Fibroblast of skin of back (primary cell): ENCODE data around the gene KCND2.
A peak's percentile ranks its signal among the peaks of the same experiment; 100 is the strongest.

Experiments
- DNase-seq: peaks from one replicate; pipeline ENCODE4 v3.0.0-alpha.2; 2013

Gene KCND2

DNA sequence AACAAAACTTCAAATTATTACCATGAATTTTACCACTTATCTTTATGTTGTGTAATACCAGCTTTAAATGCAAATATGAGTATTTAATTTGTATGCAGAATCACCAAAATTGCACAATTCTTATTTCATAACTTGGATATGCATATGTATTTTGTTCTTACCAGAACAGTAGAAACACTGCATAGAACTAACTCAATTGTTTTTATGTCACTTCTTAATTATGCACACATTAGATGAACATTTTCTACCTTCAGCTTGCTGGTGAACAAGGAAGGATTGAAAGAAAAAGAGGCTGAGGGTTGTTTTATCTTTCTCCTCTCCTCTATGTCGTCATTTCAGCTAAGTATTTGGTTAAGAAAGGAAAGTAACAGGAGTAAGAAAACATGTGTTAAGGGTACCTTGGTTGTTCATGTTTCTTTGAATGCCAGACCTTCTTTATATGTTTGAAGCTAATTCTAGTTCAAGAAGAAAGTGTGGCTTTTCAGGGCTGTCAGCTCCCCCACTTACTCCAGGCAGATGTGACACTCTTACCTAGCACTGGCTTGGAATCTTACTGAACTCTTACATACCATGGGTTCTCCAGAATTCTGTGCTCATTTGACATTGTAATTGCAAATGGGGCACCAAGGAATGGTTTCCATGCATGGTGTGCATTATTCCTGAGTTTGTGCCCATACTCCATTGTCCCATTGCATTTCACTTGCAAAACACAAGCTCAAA, 436.4 kb downstream of the KCND2 start:
- no peak for DNase-seq

GRCh38 chr7:120709972-120710320, 437.0 kb downstream of the KCND2 start:
- DNase-seq: peak; percentile 2

DNA sequence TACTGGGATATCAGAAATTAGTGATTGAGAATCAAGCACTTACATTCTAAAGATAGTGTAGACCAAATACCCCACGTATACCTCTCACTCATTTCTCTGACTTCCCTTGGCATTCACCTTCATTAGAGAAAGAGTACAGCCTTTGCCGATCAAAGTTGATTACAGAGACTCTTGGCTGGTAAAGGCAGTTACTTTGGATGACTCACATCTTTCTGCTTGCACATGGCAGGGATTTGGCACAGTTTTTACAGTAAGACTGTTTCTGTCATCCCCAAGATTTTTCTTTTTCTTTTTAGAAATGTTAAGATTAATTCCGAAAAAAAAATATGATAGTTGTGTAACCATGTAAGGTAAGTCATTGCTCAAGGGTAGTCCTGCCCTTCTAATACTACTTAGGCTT, 442.0 kb downstream of the KCND2 start:
- no peak for DNase-seq

DNA sequence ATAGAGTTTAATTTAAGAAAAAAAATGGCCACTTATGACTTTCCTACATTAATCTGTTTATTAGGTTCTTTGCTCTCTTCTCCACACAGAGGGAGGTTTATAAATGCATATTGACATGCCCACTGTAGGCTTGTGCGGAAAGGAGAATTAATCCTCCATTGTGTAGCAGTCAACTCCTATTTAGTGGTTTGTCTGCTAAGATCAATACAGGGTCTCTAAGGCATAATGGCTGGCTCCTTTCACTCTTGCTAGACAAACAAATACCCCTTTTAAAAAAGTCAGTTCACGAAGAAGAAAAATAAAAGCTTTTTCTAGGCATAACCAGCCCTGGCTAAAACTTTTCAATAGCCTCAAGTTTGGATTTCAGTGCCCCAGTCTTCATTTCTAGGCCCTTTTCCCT, 443.3 kb downstream of the KCND2 start:
- DNase-seq: no peak

DNA sequence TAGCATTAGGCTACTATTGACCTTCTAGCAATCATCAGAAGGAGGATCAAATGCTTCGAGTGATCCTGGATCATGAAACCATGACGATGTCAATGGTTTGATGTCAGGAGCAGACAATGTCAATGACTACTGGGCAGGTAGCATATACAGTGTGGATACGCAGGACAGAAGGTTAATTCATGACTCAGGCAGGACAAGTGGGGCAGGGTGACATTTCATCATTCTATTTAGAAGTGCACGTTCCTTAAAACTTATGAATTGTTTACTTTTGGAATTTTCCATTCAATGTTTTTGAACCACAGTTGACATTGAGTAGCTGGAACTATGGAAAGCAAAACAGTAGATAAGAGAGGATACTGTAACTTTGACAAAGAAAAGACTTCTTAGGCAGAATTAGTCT, 444.2 kb downstream of the KCND2 start:
- no peak for DNase-seq

- DNase-seq: no peak
Observed at GRCh38 chr7:120718361-120718760, 445.4 kb downstream of the KCND2 start.

- DNase-seq: no peak
Observed at GRCh38 chr7:120720317-120720716, 447.3 kb downstream of the KCND2 start.

GRCh38 chr7:120723465-120724385, 450.8 kb downstream of the KCND2 start:
- no peak for DNase-seq

GRCh38 chr7:120724448-120724847, 451.5 kb downstream of the KCND2 start:
- no peak for DNase-seq

DNA sequence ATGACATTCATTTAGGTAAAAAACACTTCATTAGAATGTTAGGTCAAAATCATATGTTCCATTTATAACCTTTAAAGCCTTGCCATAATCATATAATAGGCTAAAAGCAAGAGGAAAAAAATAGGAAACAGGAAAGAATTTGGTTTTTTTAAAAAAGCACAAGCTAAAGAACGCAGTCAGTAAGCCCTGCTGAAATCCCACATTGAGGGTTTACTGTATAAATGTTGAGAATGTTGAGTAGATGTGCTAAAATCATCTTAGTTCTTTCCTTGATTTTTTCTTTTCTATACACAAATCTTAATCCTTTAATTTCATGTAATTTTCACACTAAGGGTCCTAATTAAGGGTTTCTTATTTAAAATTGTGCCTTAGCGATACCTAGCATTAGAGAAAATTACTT, 452.0 kb downstream of the KCND2 start:
- no peak for DNase-seq

DNA sequence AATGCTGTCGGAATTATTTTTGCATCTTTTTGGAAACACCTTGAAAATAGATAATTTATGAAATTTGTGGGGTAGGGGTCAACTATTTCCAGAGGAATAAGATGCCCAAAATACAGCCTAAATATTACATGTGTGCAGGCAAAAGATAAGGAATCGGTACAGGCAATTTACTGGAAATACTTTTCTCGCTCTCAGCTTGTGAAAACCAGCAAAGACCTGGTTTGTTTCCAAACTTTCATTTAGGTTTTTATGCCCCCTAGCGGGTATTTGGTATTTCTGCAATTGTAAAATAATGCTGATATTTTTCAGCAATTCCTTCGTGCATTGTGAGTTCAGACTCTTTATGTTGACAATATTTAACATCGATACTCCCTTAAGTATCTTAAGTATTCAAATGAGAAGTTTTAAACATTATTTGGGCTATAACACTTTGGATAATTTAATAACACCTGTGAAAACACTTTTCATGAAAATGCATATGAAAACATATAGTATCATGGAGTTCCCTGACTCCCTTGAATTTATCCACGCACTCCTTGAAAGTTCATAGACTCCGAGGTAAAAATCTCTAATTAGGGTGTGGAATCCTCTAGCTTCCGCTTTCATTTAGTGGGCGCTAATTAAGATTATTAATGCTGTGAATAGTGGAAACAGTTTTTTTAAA, 452.5 kb downstream of the KCND2 start:
- DNase-seq: peak; percentile 37

DNA sequence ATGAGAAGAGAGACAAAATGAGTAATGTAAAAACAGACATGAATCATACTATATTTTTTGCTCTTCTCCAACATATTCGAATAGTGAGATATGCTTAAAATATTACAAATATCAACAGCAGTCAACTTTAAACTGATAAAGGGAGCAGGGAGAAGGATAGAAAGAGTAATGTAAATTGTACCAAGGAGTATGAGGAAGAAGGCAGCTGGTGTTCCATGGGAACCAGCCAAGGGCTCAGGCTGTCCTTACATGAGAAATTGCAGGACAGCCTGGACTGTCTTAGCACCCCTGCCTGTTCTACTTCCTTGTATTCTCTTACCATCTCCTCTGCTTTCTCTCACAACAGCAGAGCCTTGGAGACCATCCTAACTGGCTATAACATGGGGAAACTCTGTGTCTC, 456.3 kb downstream of the KCND2 start:
- peak; percentile 62 for DNase-seq

- no peak for DNase-seq
Observed at GRCh38 chr7:120731271-120731670, 458.3 kb downstream of the KCND2 start.

DNA sequence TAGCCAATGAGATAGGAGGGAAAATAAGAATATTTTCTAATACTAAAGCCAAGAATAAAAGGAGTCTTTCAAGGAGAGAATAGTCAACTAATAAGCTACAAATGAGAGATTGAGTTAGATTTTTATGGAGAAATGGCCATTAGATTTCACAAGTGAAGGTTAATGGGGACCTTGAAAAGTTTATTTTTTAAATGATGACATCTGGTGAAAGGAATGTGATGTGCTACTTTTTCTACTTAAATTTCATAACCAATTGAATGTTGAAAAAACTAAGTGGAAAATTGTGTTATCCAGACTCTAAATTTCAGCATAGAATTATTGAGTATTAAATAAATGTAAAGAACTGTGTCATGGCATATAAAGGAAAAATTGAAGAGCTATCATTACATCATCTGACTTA, 459.3 kb downstream of the KCND2 start:
- DNase-seq: peak; percentile 4

DNA sequence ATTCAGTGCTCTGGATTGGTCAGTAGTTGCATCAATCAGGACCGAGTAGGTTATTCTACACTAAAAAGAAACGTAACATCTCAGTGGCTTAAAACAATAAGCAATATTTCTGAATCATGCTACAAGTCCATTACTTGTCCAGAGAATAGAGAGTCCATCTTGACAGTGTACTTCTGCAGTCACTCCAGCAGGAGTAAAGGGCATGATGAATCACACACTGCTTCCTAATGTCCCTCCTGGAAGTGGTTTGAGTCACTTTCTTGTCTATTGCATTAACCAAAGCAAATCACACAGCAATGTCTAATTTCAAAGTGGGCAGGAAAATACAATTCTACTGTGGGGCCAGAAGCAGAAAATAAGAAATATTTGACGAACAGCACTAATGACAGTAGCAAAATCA, 460.2 kb downstream of the KCND2 start:
- DNase-seq: peak; percentile 71

GRCh38 chr7:120733835-120734234, 460.9 kb downstream of the KCND2 start:
- no peak for DNase-seq

GRCh38 chr7:120735791-120736190, 462.8 kb downstream of the KCND2 start:
- peak; percentile 27 for DNase-seq

DNA sequence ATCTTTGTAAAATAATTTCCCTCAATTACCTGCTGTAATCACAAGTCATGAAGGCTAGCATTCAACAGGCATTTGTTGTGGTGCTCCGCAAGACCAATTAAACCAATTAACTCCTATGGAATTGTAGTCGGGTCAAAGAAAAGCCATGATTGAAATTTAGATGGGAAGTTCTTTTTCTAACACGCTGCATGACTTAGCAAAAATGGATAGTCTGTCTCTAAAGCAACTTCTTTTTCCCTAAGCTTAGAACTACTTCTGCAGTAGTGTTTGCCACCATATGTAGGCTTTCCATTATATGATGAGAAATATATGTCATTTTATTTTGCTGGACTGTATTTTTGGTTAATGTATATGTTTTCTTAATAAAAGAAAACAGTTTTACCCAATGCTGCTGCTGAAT, 465.8 kb downstream of the KCND2 start:
- no peak for DNase-seq

DNA sequence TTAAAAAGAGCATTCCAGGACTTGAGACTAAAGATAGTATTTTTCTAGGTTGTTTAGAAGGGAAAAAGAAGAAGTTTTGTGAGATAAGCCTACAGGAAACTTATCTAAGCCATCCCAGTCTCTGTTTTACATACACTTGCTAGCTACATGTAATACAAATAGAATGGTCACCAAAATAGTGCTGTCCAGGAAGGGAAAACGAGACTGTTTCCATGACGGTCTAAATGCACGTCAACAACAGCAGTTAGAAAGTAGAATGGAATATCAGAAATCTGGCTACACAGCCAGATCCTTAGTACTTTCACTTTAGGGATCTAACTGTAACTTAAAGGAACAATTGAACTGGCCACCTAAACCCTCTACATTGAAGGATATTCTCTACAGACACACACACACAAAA, 467.4 kb downstream of the KCND2 start:
- DNase-seq: no peak

GRCh38 chr7:120741371-120742042, 468.5 kb downstream of the KCND2 start:
- no peak for DNase-seq

- DNase-seq: no peak
Observed at GRCh38 chr7:120742372-120742771, 469.4 kb downstream of the KCND2 start.

GRCh38 chr7:120743128-120743527, 470.2 kb downstream of the KCND2 start:
- DNase-seq: no peak

- no peak for DNase-seq
Observed at GRCh38 chr7:120760050-120760449, 487.1 kb downstream of the KCND2 start.
